Measurements from ENCODE around the gene SSX1.
"Not testable (repeated sequence)": the region's sequence is repeated elsewhere in the genome, so short reads cannot be mapped to it uniquely, and the experiment has no call there.

SSX1 gene, protein sequence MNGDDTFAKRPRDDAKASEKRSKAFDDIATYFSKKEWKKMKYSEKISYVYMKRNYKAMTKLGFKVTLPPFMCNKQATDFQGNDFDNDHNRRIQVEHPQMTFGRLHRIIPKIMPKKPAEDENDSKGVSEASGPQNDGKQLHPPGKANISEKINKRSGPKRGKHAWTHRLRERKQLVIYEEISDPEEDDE

DNA sequence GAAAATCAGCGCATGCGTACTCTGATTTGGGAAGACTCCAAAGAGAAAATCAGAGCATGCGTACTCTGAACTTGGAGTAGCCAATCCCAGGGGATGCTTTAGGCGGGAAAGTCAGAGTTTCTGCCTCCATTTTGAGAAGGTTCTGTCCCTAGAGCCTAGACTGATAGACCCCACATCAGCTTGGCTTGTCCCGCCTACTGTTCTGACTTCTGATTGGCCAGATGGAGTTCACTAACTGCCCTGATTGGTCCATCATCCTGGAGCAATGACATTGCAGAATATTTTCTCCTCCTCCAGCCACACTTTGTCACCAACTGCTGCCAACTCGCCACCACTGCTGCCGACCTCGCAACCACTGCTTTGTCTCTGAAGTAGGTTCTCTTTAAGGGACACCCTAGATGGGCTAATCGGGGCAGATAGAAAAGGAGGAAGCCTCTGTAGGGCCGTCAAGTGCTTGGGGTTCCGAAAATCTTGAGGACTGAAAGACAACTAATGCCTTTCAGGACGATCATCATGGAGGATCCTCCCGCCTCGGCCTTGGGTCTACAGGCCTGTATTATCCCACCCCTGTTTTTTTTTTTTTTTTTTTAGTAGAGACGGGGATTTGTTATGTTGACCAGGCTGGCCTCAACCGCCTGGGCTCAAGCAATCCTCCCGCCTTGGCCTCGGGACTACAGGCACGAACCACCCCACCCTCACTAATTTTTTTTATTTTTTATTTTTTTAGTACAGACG lies at the start of gene SSX1:
Gene SSX1 (plus strand): TSS at position 331 of the 735 bp plus-strand sequence. CDS start 1,850 bp downstream, outside the sequence.
- DNase-seq (ENCODE audit: low read depth), result not testable (repeated sequence)

DNA sequence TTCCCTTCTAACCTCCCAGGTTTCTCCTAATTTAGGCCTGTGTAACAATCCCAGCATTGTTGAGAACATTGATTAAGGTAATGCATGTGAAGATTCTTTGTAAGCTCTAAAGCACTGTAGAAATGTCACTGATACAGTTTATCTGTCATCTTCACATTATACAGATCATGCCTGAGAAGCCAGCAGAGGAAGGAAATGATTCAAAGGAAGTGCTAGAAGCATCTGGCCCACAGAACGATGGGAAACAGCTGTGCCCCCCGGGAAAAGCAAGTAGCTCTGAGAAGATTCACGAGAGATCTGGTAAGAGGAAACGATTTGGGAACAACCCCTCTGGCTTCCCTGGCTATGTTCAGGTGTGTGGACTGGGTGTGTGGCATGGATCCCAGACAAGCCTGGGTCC lies 40.9 kb upstream of the SSX1 start:
- not testable (repeated sequence) for DNase-seq (ENCODE audit: low read depth); H3K4me3 ChIP-seq (ENCODE audit: low read depth, low read length)

More for the DNA sequence above, at the start of gene SSX1:
- H3K4me3 ChIP-seq (ENCODE audit: low read depth, low read length), result not testable (repeated sequence)

DNA sequence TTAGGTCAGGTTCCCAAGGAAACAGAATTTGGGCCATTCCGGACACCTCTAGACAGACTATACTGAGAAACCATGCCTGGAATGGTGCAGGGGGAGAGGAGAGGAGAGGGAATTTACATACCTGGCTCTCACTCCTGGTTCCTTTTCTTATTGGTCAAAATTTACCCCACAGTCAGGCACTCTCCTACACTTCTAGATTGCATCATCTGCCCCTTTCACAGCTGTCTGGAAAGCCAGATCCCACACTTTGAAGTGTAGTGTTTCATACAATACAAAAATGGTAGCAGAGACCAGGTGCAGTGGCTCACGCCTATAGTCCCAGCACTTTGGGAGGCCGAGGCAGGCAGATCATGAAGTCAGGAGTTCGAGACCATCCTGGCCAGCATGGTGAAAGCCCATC lies 31.0 kb upstream of the SSX1 start:
- not testable (repeated sequence) for DNase-seq (ENCODE audit: low read depth); H3K4me3 ChIP-seq (ENCODE audit: low read depth, low read length)

DNA sequence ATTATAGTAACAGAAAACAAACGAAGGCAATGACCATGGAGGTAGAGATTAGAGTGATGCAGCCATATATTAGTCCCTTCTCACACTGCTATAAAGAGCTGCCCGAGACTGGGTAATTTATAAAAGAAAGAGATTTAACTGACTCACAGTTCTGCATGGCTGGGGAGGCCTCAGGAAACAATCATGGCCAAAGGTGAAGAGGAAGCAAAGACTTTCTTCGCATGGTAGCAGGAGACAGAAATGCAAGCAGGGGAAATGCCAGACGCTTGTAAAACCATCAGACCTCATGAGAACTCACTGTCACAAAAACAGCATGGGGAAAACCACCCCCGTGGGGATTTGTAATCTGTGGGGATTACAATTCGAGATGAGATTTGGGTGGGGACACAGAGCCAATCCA lies 2.2 kb upstream of the SSX1 start:
- peak; percentile 0 for DNase-seq (ENCODE audit: low read depth)
- H3K4me3 ChIP-seq (ENCODE audit: low read depth, low read length), result not testable (repeated sequence)

DNA sequence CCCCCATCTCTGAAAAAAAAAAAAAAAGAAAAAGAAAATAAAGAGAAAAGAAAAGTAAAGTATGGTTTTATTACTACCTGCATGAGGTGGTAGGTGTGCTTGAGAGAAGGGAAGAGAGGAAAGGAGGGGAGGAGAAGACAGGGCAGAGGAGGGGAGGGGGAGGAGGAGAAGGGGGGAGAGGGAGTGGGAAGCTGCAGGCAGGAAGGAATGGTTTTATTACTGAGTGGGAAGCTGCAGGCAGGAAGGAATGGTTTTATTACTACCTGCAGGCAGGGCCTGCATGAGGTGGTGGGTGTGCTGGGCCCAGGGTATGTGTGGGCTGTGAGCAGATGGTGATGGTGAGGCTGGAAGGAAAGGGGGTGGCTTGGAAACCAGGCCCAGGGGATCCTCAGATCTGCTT lies 19.2 kb downstream of the SSX1 start:
- not testable (repeated sequence) for H3K4me3 ChIP-seq (ENCODE audit: low read depth, low read length); DNase-seq (ENCODE audit: low read depth)

DNA sequence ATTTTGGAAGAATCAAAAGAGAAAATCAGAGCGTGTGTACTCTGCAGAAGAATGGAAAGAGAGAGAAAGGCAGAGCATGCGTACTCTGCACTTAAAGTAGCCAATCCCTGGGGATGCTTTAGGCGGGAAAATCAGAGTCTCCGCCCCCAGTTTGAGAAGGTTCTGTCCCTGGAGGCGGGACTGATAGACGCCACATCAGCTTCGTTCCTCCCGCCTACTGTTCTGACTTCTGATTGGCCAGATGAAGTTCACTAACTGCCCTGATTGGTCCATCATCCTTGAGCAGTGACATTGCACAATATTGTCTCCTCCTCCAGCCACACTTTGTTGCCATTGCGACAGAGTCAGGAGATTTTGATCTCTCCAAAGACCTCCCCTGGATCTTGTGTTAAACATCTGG lies 23.8 kb downstream of the SSX1 start:
- H3K4me3 ChIP-seq (ENCODE audit: low read depth, low read length), result no peak overlapping the region
- TF ChIP-seq, protein P1, sequence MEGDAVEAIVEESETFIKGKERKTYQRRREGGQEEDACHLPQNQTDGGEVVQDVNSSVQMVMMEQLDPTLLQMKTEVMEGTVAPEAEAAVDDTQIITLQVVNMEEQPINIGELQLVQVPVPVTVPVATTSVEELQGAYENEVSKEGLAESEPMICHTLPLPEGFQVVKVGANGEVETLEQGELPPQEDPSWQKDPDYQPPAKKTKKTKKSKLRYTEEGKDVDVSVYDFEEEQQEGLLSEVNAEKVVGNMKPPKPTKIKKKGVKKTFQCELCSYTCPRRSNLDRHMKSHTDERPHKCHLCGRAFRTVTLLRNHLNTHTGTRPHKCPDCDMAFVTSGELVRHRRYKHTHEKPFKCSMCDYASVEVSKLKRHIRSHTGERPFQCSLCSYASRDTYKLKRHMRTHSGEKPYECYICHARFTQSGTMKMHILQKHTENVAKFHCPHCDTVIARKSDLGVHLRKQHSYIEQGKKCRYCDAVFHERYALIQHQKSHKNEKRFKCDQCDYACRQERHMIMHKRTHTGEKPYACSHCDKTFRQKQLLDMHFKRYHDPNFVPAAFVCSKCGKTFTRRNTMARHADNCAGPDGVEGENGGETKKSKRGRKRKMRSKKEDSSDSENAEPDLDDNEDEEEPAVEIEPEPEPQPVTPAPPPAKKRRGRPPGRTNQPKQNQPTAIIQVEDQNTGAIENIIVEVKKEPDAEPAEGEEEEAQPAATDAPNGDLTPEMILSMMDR (IDR thresholded peaks at IDR 0.05; ENCODE audit: insufficient read depth, low read depth, low read length, missing control alignments), result no peak
- peak; percentile 0 for DNase-seq (ENCODE audit: low read depth)

DNA sequence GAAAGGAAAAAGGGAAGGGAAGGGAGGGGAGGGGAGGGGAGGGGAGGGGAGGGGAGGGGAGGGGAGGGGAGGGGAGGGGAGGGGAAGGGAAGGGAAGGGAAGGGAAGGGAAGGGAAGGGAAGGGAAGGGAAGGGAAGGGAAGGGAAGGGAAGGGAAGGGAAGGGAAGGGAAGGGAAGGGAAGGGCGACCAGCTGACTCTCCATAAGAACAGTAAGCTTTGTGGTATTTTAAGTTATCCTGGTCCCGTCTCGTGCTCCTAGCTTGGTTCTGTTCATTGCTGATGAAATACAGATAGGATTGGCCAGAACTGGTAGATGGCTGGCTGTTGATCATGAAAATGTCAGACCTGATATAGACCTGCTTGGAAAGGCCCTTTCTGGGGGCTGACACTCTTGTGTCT lies 25.5 kb downstream of the SSX1 start:
- not testable (repeated sequence) for DNase-seq (ENCODE audit: low read depth); H3K4me3 ChIP-seq (ENCODE audit: low read depth, low read length)

DNA sequence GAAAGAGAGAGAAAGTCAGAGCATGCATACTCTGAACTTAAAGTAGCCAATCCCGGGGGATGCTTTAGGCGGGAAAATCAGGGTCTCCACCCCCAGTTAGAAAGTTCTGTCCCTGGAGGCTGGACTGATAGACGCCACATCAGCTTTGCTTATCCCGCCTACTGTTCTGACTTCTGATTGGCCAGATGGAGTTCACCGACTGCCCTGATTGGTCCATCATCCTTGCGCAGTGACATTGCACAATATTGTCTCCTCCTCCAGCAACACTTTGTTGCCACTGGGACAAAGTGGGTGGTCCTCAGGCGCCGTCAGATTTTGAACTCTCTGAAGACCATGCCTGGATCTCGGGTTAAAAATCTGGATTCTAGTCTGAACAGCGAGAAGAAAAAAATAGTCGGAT lies 51.0 kb downstream of the SSX1 start:
- TF ChIP-seq, protein P1 (IDR thresholded peaks at IDR 0.05; ENCODE audit: insufficient read depth, low read depth, low read length, missing control alignments), result no peak
- no peak overlapping the region for H3K4me3 ChIP-seq (ENCODE audit: low read depth, low read length)
- no peak for DNase-seq (ENCODE audit: low read depth)

DNA sequence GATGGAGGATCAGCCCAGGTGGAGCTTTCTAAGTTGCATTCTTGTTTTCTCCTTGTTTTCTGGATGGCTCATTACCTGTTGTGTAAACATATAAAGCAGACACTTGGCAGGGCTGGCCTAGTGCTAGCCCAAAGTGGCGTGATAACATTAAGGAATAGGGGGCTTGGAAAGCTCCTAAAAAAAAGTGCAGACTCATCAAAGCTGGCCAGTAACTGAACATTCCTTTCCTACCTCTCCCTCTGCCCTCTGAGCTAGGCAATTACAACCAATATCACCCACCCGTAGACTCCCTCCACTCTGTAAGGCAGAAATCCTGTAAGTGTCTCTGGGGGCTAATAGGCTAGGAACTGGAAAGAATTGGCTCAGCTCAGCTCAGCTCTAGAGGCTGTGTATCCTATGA lies 58.8 kb downstream of the SSX1 start:
- H3K4me3 ChIP-seq (ENCODE audit: low read depth, low read length); DNase-seq (ENCODE audit: low read depth): not testable (repeated sequence)

All from GM12865 (cell line).